H9 (cell line): ENCODE data around the gene NOTUM. TPM values are rescaled to one million over a fixed set of nuclear protein-coding genes. Genes with fewer than 3 reads are reported as not detected.

ENCODE experiments used
- DNase-seq: peaks from one replicate; pipeline ENCODE4 v3.0.0-alpha.2; 2017
- H2AFZ ChIP-seq: one replicate; pipeline ENCODE4 v1.6.1; 2013; ENCODE audit warnings: mild to moderate bottlenecking, low read length, control low read depth, moderate library complexity
- H2AK5ac ChIP-seq: 2 replicates; pipeline ENCODE4 v1.6.1; 2013; ENCODE audit warnings: low read length, control low read depth, mixed read lengths; ENCODE audit not compliant: insufficient read length
- H2BK120ac ChIP-seq: one replicate; pipeline ENCODE4 v1.6.1; 2013; ENCODE audit warnings: low read depth, mild to moderate bottlenecking, low read length, control low read depth, inconsistent platforms; ENCODE audit not compliant: poor library complexity, severe bottlenecking
- H2BK12ac ChIP-seq: 2 replicates; pipeline ENCODE4 v1.6.1; 2013; ENCODE audit warnings: low read length, control low read depth, mixed read lengths, low read depth; ENCODE audit not compliant: insufficient read length
- H2BK15ac ChIP-seq: 2 replicates; pipeline ENCODE4 v1.6.1; 2013; ENCODE audit warnings: low read depth, low read length, control low read depth
- H2BK20ac ChIP-seq: one replicate; pipeline ENCODE4 v1.6.1; 2013; ENCODE audit warnings: low read depth, mild to moderate bottlenecking, low read length, control low read depth, inconsistent platforms; ENCODE audit not compliant: poor library complexity, severe bottlenecking
- H2BK5ac ChIP-seq: 2 replicates; pipeline ENCODE4 v1.6.1; 2013; ENCODE audit warnings: low read length, control low read depth, mixed read lengths; ENCODE audit not compliant: insufficient read length
- H3K14ac ChIP-seq: 2 replicates; pipeline ENCODE4 v1.6.1; 2013; ENCODE audit warnings: low read length, control low read depth; ENCODE audit not compliant: insufficient read depth
- H3K18ac ChIP-seq: 2 replicates; pipeline ENCODE4 v1.6.1; 2013; ENCODE audit warnings: low read depth, mild to moderate bottlenecking, mixed read lengths, low read length, control low read depth; ENCODE audit not compliant: insufficient read length
- H3K23ac ChIP-seq: 2 replicates; pipeline ENCODE4 v1.6.1; 2013; ENCODE audit warnings: low read length, control low read depth, mixed read lengths, low read depth; ENCODE audit not compliant: insufficient read length
- H3K23me2 ChIP-seq: 2 replicates; pipeline ENCODE4 v1.6.1; 2013; ENCODE audit warnings: low read depth, mild to moderate bottlenecking, mixed read lengths, low read length, control low read depth; ENCODE audit not compliant: insufficient read length, poor library complexity, severe bottlenecking
- H3K27ac ChIP-seq: 2 replicates; pipeline ENCODE4 v1.5.1; 2013; ENCODE audit warnings: low read length, control low read depth, mixed read lengths, low read depth; ENCODE audit not compliant: insufficient read length
- H3K27me3 ChIP-seq: 2 replicates; pipeline ENCODE4 v1.6.1; 2013; ENCODE audit warnings: low read length, control low read depth, inconsistent platforms; ENCODE audit not compliant: insufficient read depth
- H3K4ac ChIP-seq: 2 replicates; pipeline ENCODE4 v1.6.1; 2013; ENCODE audit warnings: low read depth, mild to moderate bottlenecking, control low read depth, inconsistent platforms, low read length, moderate library complexity
- H3K4me1 ChIP-seq: 2 replicates; pipeline ENCODE4 v1.6.1; 2013; ENCODE audit warnings: low read length, control low read depth, inconsistent platforms; ENCODE audit not compliant: insufficient read depth
- H3K4me2 ChIP-seq: 2 replicates; pipeline ENCODE4 v1.6.1; 2013; ENCODE audit warnings: low read length, control low read depth, mixed read lengths; ENCODE audit not compliant: insufficient read length, insufficient read depth
- H3K56ac ChIP-seq: 2 replicates; pipeline ENCODE4 v1.6.1; 2013; ENCODE audit warnings: low read depth, mild to moderate bottlenecking, mixed read lengths, low read length, control low read depth; ENCODE audit not compliant: insufficient read length
- H3K79me1 ChIP-seq: 2 replicates; pipeline ENCODE4 v1.6.1; 2013; ENCODE audit warnings: low read depth, mild to moderate bottlenecking, moderate library complexity, low read length, control low read depth, inconsistent platforms; ENCODE audit not compliant: insufficient read depth, poor library complexity, severe bottlenecking
- H3K79me2 ChIP-seq: 2 replicates; pipeline ENCODE4 v1.6.1; 2013; ENCODE audit warnings: low read length, control low read depth, inconsistent platforms; ENCODE audit not compliant: insufficient read depth
- H3K9ac ChIP-seq: 2 replicates; pipeline ENCODE4 v1.6.1; 2013; ENCODE audit warnings: low read length, control low read depth, mixed read lengths; ENCODE audit not compliant: insufficient read length; ENCODE audit errors: extremely low read depth
- H3K9me3 ChIP-seq: one replicate; pipeline ENCODE4 v1.6.1; 2013; ENCODE audit warnings: low read depth, low read length, inconsistent platforms; ENCODE audit not compliant: control insufficient read depth
- H3T11ph ChIP-seq: one replicate; pipeline ENCODE4 v1.6.1; 2013; ENCODE audit warnings: mild to moderate bottlenecking, low read length, control low read depth, inconsistent platforms
- H4K20me1 ChIP-seq: one replicate; pipeline ENCODE4 v1.6.1; 2013; ENCODE audit not compliant: control insufficient read depth, insufficient read length, insufficient read depth
- H4K5ac ChIP-seq: 2 replicates; pipeline ENCODE4 v1.6.1; 2013; ENCODE audit warnings: low read depth, mild to moderate bottlenecking, mixed read lengths, low read length, control low read depth; ENCODE audit not compliant: insufficient read length
- H4K8ac ChIP-seq: replicated peaks from 2 replicates; pipeline ENCODE4 v1.6.1; 2013; ENCODE audit warnings: low read length, control low read depth, mixed read lengths, low read depth; ENCODE audit not compliant: insufficient read length
- H4K91ac ChIP-seq: 2 replicates; pipeline ENCODE4 v1.6.1; 2013; ENCODE audit warnings: low read depth, mild to moderate bottlenecking, moderate library complexity, mixed read lengths, low read length, control low read depth; ENCODE audit not compliant: insufficient read length
- H3K27ac Mint-ChIP-seq, 3 experiments: 2 replicates in 2 of 3; 3 replicates in 1 of 3; pipeline ENCODE4 v1.8.0; 2020 to 2021; ENCODE audit warnings: mixed read lengths in 3 of 3, mild to moderate bottlenecking in 1 of 3, moderate library complexity in 1 of 3
- H3K27me3 Mint-ChIP-seq: 2 replicates; pipeline ENCODE4 v1.8.0; 2021; ENCODE audit warnings: low read depth, mild to moderate bottlenecking, moderate library complexity, mixed read lengths
- H3K36me3 Mint-ChIP-seq, 3 experiments: 2 replicates in 2 of 3; 3 replicates in 1 of 3; pipeline ENCODE4 v1.8.0; 2020 to 2021; ENCODE audit warnings: low read depth in 3 of 3, mixed read lengths in 3 of 3; ENCODE audit not compliant: insufficient read depth in 1 of 3
- H3K4me1 Mint-ChIP-seq, 2 experiments: 2 replicates each; pipeline ENCODE4 v1.8.0; 2020; ENCODE audit warnings: mixed read lengths in 2 of 2
- H3K4me3 Mint-ChIP-seq, 2 experiments: 2 replicates in 1 of 2; 3 replicates in 1 of 2; pipeline ENCODE4 v1.8.0; 2020 to 2021; ENCODE audit warnings: mild to moderate bottlenecking in 2 of 2, mixed read lengths in 2 of 2, moderate library complexity in 1 of 2
- H3K9me3 Mint-ChIP-seq, 2 experiments: 2 replicates in 1 of 2; 3 replicates in 1 of 2; pipeline ENCODE4 v1.8.0; 2020; ENCODE audit warnings: mild to moderate bottlenecking in 2 of 2, mixed read lengths in 2 of 2, moderate library complexity in 1 of 2
- WGBS: extraction: QIAGEN DNeasy Blood & Tissue Kit; methylation state at CpG from one replicate; pipeline ENCODE4 v1.1.7; 2013; ENCODE audit warnings: missing lambda C conversion rate, low lambda C conversion rate, mixed read lengths; ENCODE audit not compliant: insufficient read length; ENCODE audit errors: extremely low coverage; 5-methylcytosine and 5-hydroxymethylcytosine counted together
- total RNA-seq: library from RNA; stranded (reverse); gene quantifications from 2 replicates; pipeline ENCODE4 v1.2.1, GENCODE V29; 2021
- TF ChIP-seq, protein P1 (sequence below): fragments of 200-600 bp; sonication (generic); conservative IDR thresholded peaks from 3 replicates; pipeline ENCODE4 v1.8.0; 2021; ENCODE audit warnings: antibody characterized with exemption, mild to moderate bottlenecking

NOTUM gene
- total RNA-seq, 1 experiment from 2014 or later = 2.1 TPM

DNA sequence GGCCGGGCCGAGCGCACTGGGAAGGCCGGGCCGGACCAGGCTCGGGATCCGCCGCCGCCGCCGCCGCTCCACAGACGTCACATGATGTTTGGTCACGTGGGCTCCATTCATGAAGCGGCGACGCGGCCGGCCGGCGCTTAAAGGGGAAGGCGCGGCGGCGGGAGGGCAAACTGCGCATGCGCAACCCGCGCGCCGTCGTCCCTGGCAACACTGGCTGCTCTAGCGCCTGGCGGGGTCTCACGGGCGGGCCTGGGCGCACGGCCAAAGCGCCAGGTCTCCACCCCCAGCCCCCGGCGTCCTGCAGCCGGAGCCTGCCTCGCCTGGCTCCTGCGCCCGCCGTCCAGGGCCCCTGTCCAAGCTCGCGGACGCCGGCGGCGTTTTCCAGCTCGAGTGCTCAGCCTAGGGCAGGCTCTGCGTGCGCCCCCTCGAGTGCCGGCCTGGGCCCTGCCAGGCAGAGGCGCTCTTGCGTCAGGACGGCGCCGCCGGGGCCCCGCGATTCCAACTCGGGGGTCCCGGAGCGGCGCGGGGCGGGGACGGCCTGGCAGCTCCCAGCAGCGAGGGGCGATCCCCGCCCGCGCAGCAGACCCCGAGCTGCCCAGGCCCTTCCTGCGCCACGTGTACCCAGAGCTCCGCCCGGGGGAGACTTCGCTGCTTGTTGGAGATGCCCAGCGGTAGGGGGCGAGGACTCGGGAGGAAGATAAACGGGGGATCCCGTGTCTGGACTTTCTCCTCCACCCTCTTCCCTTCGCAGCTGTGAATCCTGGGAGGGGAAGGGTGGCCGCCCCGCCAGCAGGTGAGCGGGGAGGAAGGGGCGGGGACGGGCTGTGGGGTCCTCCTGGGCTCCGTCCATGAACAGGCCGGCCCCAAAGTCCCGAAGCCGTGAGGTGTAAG, 33.1 kb downstream of the NOTUM start, which contains the start of gene MAFG:
Gene MAFG (minus strand): TSS at position 83 of the 891 bp plus-strand sequence. CDS start 4,550 bp downstream, outside the sequence.
- WGBS = no CpG with 5 or more reads among the region's 98 CpGs
- no peak within 1 kb of the TSS for H3T11ph ChIP-seq
- H2BK12ac ChIP-seq = no peak within 1 kb of the TSS
- H2BK15ac ChIP-seq = no peak within 1 kb of the TSS
- TF ChIP-seq, protein P1, sequence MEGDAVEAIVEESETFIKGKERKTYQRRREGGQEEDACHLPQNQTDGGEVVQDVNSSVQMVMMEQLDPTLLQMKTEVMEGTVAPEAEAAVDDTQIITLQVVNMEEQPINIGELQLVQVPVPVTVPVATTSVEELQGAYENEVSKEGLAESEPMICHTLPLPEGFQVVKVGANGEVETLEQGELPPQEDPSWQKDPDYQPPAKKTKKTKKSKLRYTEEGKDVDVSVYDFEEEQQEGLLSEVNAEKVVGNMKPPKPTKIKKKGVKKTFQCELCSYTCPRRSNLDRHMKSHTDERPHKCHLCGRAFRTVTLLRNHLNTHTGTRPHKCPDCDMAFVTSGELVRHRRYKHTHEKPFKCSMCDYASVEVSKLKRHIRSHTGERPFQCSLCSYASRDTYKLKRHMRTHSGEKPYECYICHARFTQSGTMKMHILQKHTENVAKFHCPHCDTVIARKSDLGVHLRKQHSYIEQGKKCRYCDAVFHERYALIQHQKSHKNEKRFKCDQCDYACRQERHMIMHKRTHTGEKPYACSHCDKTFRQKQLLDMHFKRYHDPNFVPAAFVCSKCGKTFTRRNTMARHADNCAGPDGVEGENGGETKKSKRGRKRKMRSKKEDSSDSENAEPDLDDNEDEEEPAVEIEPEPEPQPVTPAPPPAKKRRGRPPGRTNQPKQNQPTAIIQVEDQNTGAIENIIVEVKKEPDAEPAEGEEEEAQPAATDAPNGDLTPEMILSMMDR = peak; percentile 61
- Mint-ChIP-seq H3K4me1 (peaks cover 27 to 34% of the 10 kb centered on the region in 2 experiments), H3K27ac (peak within 1 kb of the TSS in 2 of 3 experiments; percentile 86 to 96; a peak in 4 of 7 replicates), H3K9me3 (no peaks in the 10 kb centered on the region), H3K36me3 (peaks cover under 1 to 3% (median 3%) of the 10 kb centered on the region in 3 experiments; a peak in 5 of 7 replicates), H3K4me3 (peak within 1 kb of the TSS; percentile 79 to 85), H3K27me3 (peaks cover 20% of the 10 kb centered on the region)
- peak; percentile 96 for DNase-seq
- no peak within 1 kb of the TSS; the same call in 1 of the 2 replicates for H3K14ac ChIP-seq
- no peak within 1 kb of the TSS for H3K18ac ChIP-seq
- no peak within 1 kb of the TSS for H3K56ac ChIP-seq
- H2AK5ac ChIP-seq = no peak within 1 kb of the TSS
- H3K23ac ChIP-seq = no peak within 1 kb of the TSS
- H2AFZ ChIP-seq = no peak within 1 kb of the TSS
- H3K4ac ChIP-seq = no peak within 1 kb of the TSS
- H3K27me3 ChIP-seq = no peaks in the 10 kb centered on the region; the same call in 1 of the 2 replicates
- H3K79me2 ChIP-seq = peaks cover 16% of the 10 kb centered on the region; the same call in 1 of the 2 replicates
- H3K9me3 ChIP-seq = no peaks in the 10 kb centered on the region
- no peak within 1 kb of the TSS for H2BK5ac ChIP-seq
- no peak within 1 kb of the TSS for H2BK120ac ChIP-seq
- H4K8ac ChIP-seq = no peak within 1 kb of the TSS
- no peak within 1 kb of the TSS for H2BK20ac ChIP-seq
- no peak within 1 kb of the TSS for H4K5ac ChIP-seq
- H3K79me1 ChIP-seq = peaks cover 2% of the 10 kb centered on the region
- no peaks in the 10 kb centered on the region for H4K20me1 ChIP-seq
- peaks cover 11% of the 10 kb centered on the region for H3K23me2 ChIP-seq
- H3K4me2 ChIP-seq = peak within 1 kb of the TSS; percentile 64
- H4K91ac ChIP-seq = no peak within 1 kb of the TSS
- no peak within 1 kb of the TSS for H3K27ac ChIP-seq
- H3K4me1 ChIP-seq = peaks cover 3% of the 10 kb centered on the region; the same call in 1 of the 2 replicates
- H3K9ac ChIP-seq = peak within 1 kb of the TSS; percentile 38
